Right lobe of liver (tissue), 4 donors: ENCODE results near the gene IRF4.

ENCODE experiments used
- POLR2A ChIP-seq: fragments of 450-650 bp; IDR thresholded peaks from one replicate; pipeline ENCODE4 v1.6.1; 2017; ENCODE audit warnings: antibody characterized with exemption, mild to moderate bottlenecking
- TF ChIP-seq, protein P1 (sequence below), 4 donors: fragments of 200-600 bp in 3 of 4; fragments of 450-650 bp in 1 of 4; IDR thresholded peaks; one replicate each; pipeline versions ENCODE4 v1.5.1 to v1.8.0; 2016 to 2022; ENCODE audit warnings: antibody characterized with exemption in 4 of 4, mild to moderate bottlenecking in 2 of 4
- donor health status: DM: no; HTN: no; CAD: no.
- donor health status: DM: no; HTN: no; CAD: no.
- donor health status: DM: no; HTN: yes; CAD: no.

DNA sequence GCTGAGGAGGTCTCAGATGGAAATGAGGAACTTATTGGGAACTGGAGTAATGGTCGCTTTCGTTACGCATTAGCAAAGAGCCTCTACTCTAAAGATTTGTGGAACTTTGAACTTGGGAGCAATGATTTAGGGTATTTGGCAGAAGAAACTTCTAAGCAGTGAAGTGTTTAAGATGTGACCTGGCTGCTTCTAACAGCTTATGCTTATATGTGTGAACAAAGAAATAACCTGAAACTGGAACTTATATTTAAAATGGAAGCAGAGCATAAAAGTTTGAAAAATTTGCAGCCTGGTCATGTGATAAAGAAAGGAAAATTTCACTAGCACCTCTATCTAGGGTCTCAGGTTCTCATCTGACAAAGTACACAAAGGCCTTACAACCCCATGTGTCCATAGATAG is 23.5 kb downstream of the IRF4 start:
- TF ChIP-seq, protein P1, sequence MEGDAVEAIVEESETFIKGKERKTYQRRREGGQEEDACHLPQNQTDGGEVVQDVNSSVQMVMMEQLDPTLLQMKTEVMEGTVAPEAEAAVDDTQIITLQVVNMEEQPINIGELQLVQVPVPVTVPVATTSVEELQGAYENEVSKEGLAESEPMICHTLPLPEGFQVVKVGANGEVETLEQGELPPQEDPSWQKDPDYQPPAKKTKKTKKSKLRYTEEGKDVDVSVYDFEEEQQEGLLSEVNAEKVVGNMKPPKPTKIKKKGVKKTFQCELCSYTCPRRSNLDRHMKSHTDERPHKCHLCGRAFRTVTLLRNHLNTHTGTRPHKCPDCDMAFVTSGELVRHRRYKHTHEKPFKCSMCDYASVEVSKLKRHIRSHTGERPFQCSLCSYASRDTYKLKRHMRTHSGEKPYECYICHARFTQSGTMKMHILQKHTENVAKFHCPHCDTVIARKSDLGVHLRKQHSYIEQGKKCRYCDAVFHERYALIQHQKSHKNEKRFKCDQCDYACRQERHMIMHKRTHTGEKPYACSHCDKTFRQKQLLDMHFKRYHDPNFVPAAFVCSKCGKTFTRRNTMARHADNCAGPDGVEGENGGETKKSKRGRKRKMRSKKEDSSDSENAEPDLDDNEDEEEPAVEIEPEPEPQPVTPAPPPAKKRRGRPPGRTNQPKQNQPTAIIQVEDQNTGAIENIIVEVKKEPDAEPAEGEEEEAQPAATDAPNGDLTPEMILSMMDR (IDR thresholded peaks at IDR 0.05) = no peak
- TF ChIP-seq POLR2A = no peak
